NCI-H2029 treated with DMSO at 0.1 percent for 48 hours (cell line): ENCODE results near the gene RFWD3.

Source experiments
- DNase-seq: peaks from one replicate; lab custom pipeline; 2025; lab: John Stamatoyannopoulos, UW

RFWD3 gene

GRCh38 chr16:74578433-74578832 is 88.2 kb downstream of the RFWD3 start:
- DNase-seq: no peak

- DNase-seq: no peak
These were observed 88.8 kb downstream of the RFWD3 start for GRCh38 chr16:74577882-74578366.

GRCh38 chr16:74575807-74576643 is 90.7 kb downstream of the RFWD3 start:
- DNase-seq: no peak

- DNase-seq: no peak
These were observed 91.4 kb downstream of the RFWD3 start for GRCh38 chr16:74575175-74575806.

- no peak for DNase-seq
These were observed 92.5 kb downstream of the RFWD3 start for GRCh38 chr16:74574146-74574545.

- DNase-seq: no peak
These were observed 93.1 kb downstream of the RFWD3 start for GRCh38 chr16:74573622-74574021.
